ENCODE results near the gene MYL6.
"Not testable (repeated sequence)": the region's sequence is repeated elsewhere in the genome, so short reads cannot be mapped to it uniquely, and the experiment has no call there.

Gene MYL6

DNA sequence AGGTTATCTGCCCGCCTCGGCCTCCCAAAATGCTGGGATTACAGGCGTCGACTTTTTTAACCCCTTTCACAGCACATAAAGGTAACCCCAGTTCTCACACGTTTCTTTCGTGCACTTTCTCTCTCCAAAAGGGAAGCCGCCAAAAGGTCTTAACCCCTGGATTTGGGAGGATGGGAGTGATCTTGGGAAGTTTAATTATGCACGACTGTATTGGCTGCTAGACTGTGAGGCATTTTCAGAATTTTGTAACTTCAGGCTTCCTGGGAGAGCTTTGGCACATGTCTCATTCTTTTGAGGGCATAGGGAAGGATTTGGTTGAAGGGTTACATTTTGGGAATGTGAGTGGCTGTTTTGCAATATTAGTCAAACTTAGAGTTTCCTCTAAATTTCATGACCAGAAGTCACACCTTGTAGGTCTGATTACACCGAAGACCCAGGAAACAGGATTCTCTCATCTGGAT, 32.6 kb downstream of the MYL6 start:
- DNase-seq: no peak

DNA sequence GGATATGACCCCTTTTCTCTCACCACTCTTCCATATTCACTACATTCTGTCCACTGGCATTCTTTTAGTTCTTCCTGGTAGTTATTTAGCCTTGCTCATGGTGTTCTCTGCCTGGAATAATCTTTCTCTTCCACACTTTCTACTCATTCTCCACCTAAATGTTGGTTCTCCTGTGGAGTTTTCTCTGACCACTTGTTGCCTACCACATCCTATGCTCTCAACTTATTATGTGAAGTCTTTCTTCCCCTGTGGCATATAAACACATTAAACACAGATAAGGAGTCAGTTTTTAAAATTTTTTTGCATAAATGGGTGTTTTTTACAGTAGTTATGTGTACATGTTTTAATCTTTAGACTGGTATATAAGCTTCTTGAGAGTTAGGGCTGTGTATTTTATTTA, 34.4 kb downstream of the MYL6 start:
- no peak for DNase-seq

DNA sequence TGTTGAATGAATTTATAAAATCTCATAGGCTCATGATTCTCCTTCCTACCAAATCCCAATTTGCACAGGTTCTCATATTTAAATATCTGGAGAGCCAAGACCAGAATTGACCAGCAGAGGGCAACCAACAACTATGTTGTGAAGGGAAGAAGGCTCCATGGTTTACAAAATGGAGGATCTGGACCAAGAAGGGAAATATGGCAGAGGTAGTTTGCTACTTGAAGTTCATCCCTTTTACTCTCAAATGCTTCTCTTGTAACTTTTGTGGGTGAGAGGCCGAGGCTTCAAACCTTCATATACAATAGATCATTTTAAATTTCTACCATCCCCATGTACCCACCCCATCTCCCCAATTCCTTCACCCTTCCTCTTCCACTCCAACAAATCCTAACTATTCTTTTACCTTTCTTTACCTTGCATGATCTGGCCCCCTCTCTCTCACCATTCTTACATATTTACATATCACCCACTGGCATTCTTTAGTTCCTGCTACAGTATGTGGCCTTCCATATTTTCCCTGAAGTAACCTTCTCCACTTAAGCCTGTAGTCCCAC, 34.9 kb downstream of the MYL6 start:
- peak; percentile 90 for DNase-seq

DNA sequence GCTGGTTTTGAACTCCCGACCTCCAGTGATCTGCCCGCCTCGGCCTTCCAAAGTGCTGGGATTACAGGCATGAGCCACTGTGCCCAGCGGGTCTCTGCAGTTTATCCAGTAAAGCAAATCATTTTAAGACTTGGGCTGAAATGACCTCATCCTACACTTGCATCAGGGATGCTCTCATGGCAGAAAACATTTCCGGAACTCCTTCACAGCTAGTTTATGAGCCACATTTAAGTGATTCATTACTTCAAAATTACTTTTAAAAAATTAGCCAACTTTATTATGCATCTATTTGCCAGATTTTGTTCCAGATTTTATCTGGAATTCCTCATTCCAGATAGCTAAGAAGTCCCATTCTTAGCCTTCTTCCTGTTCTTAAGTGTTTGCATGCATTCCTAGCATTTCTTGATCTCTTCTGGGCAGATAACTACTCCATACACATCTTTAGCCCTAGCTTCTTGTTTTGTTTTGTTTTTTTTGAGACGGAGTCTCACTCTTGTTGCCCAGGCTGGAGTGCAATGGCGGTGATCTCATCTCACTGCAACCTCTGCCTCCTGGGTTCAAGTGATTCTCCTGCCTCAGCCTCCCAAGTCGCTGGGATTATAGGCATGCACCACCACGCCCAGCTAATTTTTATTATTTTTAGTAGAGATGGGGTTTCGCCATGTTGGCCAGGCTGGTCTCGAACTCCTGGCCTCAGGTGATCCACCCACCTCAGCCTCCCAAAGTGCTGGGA, 38.8 kb downstream of the MYL6 start:
- DNase-seq: not testable (repeated sequence)

DNA sequence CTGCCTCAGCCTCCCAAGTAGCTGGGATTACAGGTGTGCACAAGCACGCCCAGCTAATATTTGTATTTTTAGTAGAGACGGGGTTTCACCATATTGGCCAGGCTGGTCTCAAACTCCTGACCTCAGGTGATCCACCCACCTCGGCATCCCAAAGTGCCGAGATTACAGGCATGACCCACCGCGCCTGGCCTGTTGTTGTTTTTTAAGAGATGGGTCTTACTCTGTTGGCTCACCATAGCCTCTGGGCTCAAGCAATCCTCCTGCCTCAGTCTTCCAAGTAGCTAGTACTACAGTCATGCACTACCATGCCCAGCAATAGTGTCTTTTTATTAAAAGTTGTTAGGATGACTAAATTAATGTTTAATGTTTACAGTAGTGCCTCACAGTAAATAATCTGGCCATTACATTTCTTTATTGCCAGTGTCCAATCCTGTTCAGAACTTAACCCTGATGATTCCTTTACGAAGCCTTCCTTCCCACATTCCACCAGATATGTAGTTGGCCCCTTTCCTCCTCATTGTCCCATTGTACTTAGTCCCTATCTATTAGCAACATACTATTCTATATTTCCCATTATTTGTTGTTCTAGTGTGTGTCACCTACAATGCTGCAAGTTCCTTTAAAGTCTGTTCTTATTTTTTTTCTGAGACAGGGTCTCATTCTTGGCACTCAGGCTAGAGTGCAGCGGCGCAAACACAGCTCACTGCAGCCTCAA, 39.9 kb downstream of the MYL6 start:
- DNase-seq: no peak

DNA sequence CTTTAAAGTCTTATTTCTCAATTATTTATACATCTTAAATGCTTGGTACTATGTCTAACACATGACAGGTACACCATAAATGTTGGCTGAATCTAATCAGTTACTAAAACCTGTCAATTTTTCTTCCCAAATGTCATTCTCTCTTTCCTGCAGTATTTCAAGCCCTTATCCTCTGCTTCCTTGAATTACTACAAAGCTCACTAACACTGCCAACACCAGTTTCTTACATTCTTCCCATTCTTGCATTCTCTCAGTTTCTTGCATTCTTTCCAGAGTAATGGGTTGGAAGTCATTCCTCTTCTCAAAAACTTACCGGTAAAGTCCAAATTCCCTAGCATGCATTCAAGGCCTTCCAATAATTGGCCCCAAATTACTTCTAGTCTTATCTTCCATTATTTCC, 40.7 kb downstream of the MYL6 start:
- no peak for DNase-seq

DNA sequence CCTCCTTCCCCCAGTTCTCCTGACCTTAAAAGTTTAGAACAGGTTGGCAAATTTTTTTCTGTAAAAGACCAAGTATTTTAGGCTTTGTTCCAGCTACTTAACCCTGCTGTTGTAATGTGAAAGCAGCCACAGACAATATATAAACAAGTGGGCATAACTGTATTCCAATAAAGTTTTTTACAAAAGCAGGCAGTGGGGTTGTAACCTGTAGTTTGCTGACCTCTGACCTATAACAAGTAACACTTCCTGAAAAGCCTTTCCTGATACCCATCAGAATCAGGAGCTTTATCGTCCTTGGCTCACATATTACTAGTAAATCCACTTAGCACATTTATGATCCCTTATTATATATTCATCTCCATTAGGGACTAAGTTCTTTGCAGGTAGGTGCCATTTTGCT, 44.2 kb downstream of the MYL6 start:
- DNase-seq: no peak

DNA sequence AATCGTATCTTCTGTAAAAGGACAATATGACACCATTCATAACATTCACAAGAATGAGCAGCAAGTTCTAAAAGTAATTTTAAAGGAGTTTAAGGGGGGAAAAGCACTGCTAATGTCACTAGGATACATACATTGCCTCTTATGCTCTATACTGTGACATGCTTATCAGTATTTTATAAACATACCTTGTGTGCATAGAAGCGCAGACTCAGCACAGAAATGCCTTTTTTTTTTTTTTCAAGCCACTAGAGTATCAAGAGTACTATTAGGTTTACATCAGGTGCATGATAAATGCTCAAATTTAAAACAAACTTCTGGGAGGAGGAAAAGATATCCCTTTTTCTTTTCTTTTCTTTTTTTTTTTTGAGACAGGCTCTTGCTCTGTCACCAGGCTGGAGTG, 44.7 kb downstream of the MYL6 start:
- DNase-seq: no peak

DNA sequence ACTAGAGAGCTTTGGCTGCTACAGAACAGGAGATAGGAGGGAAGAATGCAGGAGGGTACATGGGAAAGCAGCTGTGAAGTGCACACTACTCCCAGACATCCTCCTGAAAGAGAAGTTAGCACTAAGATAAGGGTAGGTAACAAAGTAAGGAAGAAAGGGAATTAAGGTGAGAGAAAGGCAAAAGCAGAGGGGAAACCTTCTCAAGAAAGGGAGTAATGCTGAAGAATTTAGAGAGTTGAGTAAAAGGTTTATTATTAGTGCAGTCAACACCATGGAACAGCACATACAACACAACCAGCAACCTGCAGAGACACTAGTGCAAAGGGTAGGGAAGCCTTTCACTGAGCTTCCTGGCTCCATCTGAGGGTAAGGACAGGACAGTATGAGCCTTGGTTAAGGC, 46.1 kb downstream of the MYL6 start:
- no peak for DNase-seq

DNA sequence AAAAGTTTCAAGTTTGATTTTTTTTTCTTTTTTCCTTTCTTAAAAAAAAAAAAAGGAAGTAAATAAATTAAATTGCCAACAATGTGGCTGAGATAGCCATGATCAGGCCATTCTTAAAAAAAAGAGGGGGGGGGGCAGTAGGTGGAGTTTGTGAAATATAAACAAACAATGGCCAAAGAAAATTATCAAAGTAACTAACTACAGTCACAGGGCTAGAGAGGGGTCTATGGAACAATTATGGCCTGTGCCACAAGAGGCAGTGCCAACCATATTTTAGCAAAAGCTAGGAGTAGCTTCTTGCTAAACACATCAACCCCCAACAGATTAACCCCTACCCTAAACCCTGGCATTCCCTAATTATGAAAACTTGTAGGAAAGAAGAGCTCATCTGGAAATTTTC, 47.3 kb downstream of the MYL6 start:
- DNase-seq: no peak

DNA sequence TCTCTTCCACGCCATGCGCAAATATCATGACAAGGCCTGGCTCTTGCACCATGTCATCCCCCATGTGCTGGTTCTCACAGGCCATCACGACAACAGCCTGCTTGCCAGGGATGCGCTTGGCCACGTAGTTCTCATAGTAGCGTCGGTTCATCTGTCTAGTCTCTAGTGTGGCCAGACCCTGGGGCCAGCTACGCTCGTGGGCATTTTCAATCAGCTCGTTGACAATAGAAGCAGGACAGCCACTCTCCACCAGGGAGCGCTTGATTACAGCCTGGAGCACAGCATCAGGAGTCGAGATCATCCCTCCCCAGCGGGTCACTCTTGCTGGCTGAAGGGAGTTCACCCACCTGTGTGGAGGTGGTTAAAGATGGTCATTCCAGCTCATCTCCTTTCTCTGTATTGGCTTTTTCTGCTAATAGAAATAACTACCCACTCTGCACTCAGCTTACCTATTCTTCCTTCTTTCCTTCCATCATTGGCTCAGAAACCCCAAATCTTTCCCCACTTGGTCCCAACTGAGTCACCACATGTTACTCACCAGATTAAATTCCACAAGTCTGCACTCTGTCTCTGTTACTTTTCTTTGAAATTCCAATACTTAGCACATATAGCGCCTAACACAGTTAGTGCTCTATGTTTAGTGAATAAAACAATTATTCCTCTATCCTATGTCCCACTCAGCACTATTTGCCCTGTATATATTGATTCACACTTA, 48.5 kb downstream of the MYL6 start:
- DNase-seq: peak; percentile 53

DNA sequence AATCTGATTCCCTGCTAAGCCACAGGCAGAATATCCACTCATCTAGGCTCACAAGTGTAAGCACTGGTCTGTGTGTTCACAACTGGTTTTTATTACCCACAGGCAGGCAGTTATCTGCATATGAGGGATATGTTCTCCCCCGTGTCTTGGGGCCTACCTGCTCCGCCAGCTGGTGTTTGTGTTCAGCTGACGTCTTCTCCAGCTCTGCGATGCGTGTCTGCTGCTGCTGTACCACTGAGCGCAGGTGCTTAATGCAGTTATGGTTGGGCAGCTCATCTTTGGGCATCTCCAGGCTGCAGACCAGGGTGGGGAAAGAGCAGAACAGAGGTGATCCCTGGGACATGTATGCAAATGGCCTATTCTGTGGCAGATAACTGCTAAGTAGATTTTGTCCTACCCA, 49.8 kb downstream of the MYL6 start:
- DNase-seq: no peak

Measured in RPMI8226 (cell line).